T follicular helper cell (primary cell): ENCODE results near the gene UBE2Q2.
A peak's percentile ranks its signal among the peaks of the same experiment; 100 is the strongest.
"Not testable (repeated sequence)": the region's sequence is repeated elsewhere in the genome, so short reads cannot be mapped to it uniquely, and the experiment has no call there.

Source experiments
- DNase-seq: peaks from one replicate; pipeline ENCODE4 v3.0.0-alpha.2; 2020; ENCODE audit warnings: low read depth
- total RNA-seq, 2 experiments: gene quantifications; one replicate each; lab custom pipeline; 2026; lab: John Stamatoyannopoulos, UW

UBE2Q2 gene
- 48.5 to 119 reads per million in 2 experiments for total RNA-seq

- peak; percentile 51 for DNase-seq
These were observed at the start of gene UBE2Q2 for GRCh38 chr15:75842722-75843677. Gene UBE2Q2 (plus strand): TSS chr15:75843447. CDS start chr15:75843667, 220 bp downstream.

DNA sequence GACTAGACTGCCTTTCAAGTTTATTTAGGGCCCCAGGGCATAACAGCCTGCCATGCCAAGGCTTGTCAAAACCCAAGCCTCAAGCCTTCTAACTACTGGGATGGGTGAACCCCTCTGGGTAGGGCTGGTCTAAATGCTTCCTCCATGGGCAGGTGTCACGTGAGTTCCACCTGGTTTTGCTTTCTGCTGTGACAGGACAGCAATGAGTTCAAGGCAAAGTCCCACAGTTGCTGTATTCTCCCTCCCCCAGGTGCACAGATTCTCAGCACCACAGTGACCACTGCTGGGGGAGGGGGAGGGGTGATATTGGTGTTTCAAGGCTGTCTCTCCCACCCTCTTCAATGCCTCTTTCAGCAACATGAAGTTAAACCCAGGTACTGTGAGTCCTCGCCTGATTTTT, 46.9 kb upstream of the UBE2Q2 start:
- no peak for DNase-seq

DNA sequence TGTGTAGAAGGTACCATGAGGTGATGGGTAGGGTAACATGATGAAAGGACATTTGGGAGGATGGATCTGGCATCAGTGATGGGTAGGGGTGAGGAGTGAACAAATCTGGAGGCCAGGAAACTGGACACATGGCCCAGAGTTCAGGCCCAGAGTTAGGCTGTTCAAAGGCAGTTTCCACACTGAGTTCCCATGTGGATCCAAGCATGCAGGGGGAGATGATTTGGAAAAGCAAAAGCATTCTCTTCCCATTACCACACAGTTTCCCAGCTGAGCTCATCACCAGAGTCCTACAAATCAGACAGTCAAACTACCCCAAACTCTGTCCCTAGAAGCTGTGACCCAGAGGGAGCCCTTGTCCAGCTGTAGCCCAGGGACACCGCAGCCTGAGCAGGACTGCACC, 46.1 kb upstream of the UBE2Q2 start:
- not testable (repeated sequence) for DNase-seq

- no peak for DNase-seq
These were observed 44.1 kb upstream of the UBE2Q2 start for GRCh38 chr15:75799190-75799589.

DNA sequence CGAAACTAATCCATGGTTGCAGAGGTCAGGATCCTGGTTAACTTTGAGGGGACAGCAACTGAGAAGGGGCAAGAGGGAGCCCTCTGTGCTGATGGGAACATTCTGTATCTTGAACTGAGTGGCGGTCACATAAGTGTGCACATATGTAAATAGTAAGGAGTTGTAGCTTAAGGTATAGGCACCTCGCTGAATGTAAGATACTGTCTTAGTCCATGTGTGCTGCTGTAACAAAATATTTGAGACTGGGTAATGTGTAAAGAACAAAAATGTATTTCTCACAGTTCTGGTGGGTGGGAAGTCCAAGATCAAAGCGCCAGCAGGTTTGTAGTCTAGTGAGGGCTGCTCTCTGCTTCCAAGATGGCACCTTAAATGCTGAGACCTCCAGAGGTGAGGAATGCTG, 42.8 kb upstream of the UBE2Q2 start:
- not testable (repeated sequence) for DNase-seq

DNA sequence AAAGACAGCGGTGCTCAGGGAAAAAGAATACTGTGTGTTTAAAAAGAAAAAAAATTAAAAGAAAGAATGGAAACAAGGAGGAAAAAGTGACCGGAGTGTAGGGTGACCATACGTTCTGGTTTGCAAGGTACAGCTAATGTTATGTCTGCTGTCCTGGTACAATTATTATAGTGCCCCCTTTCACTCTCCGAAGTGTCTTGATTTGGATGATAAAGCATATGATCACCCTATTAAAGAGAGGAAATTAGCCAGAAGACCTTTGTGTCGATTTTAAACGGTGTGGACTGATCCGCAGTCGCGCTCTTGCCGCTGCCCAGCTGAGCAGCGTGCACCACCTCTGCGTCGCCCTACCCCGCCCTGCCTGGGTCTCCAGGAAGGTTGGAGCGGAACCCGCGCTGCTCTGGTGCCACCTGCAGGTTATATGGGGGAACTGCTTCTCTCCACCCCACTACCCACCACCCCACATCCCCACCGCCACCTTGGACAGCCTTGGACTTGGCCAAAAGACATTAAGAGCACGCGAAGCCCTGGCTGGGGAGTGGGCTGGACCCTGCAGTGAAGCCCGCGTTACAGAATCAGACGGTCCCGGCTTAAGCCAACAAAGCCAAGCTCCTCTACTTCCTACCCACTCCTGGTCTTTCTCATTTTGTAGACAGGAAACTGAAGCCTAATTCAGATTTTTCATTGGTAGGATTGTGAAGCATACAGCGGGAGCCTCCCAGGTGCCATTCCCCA, 41.2 kb upstream of the UBE2Q2 start:
- DNase-seq, result peak; percentile 63

GRCh38 chr15:75807486-75807885, 35.8 kb upstream of the UBE2Q2 start:
- DNase-seq, result not testable (repeated sequence)

DNA sequence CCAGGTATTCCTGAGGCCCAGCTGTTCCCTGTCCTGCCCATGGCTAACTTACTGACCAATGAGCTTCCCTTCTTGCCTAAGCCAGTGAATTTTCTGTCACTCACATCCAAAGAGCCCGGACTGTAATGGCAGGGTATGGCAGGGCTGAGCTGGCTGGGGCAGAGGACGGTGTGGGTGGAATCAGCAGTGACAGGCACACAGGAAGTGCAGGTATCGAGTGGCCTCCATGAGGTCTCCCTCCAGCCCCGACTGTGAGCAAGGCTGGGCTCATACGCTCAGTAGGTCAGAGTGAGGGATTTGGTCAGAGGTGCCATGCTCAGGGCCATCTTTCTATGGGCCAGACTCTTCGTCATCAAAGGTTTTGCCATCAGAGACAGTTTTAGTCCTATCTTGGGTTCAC, 35.2 kb upstream of the UBE2Q2 start:
- DNase-seq, result not testable (repeated sequence)

DNA sequence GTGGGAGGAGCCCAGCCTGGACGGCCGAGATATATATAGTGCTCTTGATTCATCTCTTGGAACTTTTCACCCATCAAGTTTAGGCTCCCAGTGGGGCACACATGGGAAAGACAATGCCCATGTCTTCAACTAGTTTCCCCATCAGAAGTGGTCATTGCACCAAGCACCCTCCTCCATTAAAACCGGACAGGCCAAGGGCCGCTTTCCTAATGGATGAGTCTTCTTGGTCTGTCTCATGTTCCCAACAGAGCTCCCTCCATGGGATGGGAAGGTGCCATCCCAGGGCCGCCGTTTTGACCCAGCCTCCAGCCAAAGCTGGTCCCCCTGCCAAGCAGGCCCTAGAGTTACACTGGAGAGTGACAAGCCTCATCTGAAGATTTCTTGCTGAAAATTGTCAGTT, 34.7 kb upstream of the UBE2Q2 start:
- DNase-seq, result no peak

DNA sequence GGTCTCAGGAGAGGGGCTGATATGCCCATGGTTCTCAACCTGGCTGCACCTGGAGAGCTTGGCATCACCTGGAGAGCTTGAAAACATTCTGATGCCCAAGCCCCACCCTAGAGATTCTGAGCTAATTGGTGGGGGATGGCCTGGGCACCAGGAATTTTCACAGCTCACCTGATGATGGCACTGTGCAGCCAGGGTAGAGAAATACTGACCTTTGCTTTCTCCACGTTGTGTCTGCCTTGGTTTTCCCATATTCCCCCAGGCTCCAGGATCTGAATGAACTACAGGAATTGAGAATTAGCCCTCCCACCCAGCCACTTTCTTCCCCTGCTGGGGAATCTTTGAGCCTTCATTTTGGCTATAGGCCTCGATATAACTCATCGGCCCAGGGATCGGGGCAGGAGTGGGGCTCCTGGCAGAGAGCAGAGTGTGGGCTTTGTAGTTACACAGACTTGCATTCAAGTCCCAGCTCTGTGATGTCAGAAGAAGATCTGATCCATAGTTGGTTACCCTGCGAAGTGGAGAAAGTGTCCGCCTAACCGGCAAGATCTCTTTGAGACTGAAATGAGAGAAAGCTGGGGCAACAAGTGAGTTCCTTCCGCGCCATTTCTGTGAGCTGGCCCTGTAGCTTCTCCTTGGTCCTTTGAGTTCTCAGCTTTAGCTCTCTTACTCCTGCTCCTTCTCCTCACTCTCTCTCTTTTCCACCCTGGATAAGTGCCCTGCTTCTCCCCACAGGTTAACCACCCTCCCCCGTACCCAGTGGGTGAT, 33.1 kb upstream of the UBE2Q2 start:
- DNase-seq, result no peak

- DNase-seq, result no peak
These were observed 32.3 kb upstream of the UBE2Q2 start for GRCh38 chr15:75810874-75811498.

DNA sequence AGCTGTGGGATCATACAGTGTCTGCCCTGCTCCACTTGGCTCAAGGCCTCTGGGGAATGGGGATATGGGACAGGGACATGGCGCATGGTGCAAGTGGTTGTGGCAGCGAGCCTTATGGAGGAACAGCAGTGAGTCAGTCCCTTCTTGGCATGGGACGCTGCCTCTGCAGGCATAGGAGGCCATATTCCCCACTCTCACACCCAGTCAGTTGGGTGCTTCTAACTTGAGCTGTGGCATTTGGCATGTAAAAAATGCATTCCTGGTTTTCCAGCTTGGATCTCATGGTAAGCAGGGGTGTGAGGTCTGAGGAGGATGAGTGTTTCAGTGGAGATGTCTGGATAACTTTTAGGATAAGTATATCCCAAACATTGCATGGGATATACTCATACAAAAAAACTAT, 31.6 kb upstream of the UBE2Q2 start:
- no peak for DNase-seq

DNA sequence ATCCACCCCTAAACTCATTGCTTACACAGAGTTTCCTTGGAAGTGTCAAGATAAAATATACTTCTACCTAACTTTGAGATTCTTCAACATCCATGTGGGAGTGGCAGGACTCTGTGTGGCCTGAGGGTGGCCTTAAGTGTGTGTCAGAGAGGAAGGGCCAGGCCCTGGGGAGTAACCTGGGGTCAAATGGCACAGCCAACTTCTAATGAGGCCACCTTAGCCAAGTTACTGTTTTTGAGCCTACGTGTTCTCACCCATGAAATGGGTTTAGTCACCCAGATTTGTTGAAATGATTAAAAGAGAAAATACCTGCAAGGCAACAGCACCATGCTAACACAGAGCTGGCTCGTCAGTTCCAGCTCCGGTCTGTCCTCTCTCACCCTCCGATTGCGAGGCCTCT, 28.5 kb upstream of the UBE2Q2 start:
- no peak for DNase-seq

DNA sequence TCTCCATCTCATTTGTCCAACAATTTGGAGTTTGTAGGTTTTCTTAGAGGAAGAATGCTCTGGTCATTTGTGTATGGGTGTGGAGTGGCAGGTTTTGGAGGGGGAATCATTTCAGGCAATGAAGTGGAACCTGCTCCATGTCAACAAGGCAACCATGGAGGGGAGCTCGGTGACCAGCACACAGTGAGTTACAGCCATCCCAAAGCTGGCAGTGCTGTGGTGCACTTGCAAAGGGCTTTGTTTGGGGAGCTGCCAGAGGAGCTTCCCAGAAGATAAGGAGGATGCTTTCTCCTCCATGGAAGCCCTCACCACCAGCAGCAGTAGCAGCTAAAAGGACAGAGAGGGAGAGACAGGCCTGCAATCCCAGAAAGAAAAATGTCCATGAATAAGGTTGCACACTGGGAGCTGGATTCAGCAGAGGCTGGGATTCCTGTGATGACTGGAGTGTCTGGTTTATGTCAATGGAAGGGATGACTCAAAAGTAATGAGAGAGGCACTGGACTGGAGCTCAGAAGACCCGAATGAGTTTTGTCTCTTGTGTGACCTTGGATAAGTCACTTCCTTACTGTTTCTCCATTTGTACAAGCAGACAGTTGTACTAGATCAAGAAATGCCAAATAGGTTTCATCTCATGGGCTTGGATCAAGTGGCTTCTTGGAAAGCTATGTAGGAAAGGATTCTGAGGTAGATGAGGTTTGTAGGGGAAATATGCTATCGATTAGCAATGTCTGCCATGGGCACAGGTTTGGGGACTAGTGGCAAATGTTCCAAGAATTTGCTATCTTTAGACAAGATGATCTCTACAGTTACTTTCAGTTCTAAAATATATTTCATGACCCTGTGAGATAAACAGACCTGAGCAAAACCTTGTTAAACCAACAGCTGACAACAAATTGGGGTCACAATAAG, 27.2 kb upstream of the UBE2Q2 start:
- DNase-seq, result no peak

DNA sequence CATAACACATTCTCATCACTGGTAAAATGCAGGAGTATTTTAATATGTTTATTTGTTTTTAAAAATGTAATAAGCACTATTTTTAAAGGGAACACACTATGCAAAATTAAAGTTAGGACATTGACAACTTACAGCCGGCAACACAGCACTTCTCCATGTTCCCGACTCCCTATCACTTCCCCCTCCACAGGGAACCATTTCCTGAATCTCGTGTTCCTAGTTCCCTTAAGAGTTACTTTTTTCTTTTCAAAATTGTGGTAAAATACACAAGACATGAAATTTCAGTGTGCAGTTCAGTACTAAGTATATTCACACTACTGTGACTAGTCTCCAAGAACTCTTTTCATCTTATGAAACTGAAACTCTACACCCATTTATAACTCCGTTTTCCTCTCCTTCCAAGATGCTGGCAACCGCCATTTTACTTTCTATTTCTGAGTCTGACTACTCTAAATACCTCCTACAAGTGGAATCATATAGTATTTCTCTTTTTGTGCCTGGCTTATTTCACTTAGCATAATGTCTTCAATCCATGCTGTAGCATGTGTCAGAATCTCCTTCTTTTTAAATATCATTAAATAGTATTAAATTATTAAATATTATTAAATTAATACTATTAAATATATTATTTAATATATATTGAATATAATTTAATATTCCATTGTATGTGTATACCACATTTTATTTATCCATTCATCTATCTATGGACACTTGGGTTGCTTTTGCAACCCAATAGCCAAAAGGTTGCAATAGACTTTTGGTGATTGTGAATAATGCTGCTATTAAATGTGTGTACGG, 25.9 kb upstream of the UBE2Q2 start:
- DNase-seq, result no peak

GRCh38 chr15:75820206-75820605, 23.0 kb upstream of the UBE2Q2 start:
- DNase-seq, result no peak

- DNase-seq, result no peak
These were observed 21.4 kb upstream of the UBE2Q2 start for GRCh38 chr15:75821786-75822345.

GRCh38 chr15:75822685-75823278, 20.5 kb upstream of the UBE2Q2 start:
- no peak for DNase-seq
